Fibroblast of skin of scalp (primary cell): ENCODE results near the gene POLG.

ENCODE experiments used
- DNase-seq: peaks from one replicate; pipeline ENCODE4 v3.0.0-alpha.2; 2013

The POLG gene

DNA sequence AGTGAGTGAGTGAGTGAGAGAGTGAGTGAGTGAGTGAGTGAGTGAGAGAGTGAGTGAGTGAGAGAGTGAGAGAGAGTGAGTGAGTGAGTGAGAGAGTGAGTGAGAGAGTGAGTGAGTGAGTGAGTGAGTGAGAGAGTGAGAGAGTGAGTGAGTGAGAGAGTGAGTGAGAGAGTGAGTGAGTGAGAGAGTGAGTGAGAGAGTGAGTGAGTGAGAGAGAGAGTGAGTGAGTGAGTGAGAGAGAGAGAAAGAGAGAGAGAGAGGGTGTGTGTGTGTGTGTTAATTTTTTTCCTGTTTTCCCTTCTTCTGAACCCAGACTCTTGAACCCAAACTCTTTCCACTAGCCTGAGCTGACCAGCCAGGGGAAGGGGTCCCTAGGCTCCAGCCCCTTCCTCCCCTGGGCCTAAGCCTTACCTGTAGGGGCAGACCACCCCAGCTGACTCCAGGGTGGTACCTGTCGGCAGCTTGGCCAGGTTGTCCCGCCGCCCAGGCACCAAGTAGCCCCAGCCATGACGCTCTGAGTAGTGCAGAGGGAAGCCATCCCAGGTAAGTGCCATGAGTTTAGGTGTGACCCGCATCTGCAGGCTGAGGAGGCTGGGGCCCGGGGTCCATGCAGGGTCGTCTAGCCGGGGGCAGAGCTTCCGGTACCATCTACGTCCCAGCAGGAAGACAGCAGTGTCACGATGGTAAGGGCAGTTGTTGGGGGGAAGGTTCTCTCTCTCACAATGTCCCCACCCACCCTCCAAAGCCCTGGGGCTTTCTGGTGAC is 9.4 kb downstream of the POLG start:
- no peak for DNase-seq

GRCh38 chr15:89323825-89324224 is 10.8 kb downstream of the POLG start:
- no peak for DNase-seq

DNA sequence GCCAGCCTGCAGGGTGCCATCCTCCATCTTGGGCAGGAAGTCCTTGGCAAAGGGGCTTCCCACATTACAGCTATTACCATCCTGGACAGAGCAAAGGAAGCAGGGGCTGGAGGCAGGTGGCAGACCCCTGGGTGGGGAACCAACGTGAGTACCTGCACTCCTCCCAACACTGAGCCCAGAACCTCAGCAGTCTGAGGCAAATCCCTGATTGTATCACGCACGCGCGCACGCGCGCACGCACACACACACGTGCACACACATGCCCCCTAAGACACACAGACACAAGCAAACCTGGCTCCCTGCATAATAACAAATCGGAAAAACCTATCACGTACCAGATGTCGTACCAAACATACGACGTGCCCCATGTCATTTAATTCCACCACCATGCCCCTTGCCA is 11.8 kb downstream of the POLG start:
- DNase-seq, result no peak

- no peak for DNase-seq
These were observed 12.9 kb downstream of the POLG start for GRCh38 chr15:89321521-89322410.

GRCh38 chr15:89320200-89320599 is 14.4 kb downstream of the POLG start:
- DNase-seq, result no peak

DNA sequence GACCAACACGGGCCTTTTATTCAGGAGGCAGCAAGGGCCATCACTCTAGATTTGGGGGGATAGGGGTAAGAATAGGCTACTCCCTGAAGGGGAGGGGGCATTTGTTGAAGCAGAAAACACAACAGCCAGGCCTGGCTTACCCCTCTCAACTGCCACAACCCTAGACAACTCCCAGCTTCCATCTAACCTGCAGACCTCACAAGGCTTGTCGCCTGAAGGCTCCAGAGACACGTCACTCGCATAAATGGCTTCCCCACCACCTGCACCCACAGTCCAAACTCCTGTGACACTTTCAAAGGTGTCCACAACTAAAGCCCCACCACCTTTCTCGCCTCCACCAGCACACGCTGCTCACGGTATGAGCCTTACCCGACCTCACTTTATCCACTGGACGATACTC is 14.9 kb downstream of the POLG start:
- no peak for DNase-seq

DNA sequence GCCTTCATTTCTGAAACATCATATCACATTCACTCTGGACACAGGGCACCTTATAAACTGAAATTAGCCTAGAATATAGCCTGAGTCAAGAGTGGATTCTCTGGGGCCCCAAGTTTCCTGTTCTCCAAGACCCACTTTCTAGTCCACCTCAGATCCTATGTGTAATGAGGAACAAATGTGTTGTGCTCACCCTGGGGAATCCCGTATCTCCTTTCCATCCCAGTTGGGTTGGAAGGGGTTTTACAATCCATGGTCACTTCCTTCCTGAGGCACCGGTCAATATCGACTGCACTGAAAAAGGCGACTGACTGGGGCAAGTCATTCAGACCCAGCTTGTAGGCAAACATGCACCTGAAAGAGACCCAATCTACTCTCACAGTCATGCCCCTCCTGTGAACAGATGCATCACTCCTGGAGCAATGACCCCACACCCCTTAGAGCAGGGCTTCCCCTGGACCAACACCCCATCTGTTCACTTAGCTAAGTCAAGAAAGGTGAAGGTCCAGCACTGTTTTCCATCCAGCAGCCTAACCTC is 17.4 kb downstream of the POLG start:
- no peak for DNase-seq

- no peak for DNase-seq
These were observed 18.1 kb downstream of the POLG start for GRCh38 chr15:89316504-89316903.

GRCh38 chr15:89315375-89315929 is 19.2 kb downstream of the POLG start:
- DNase-seq, result no peak

DNA sequence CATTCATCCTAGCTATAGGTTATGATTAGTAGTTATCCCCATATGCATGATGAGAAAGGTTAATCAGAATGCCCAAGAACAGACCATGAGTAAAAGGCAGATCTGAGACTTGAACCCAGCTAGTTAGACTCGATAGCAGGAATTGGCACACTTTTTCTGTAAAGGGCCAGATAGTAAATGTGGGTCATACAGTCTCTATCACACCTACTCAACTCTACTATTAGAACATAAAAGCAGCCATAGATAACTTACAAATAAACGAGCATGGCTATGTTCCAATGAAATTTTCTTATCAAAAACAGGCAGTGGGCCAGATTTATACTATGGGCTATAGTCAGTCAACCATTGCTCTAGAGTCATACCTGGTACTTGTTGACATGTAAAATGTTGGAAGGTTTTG is 24.6 kb downstream of the POLG start:
- no peak for DNase-seq

DNA sequence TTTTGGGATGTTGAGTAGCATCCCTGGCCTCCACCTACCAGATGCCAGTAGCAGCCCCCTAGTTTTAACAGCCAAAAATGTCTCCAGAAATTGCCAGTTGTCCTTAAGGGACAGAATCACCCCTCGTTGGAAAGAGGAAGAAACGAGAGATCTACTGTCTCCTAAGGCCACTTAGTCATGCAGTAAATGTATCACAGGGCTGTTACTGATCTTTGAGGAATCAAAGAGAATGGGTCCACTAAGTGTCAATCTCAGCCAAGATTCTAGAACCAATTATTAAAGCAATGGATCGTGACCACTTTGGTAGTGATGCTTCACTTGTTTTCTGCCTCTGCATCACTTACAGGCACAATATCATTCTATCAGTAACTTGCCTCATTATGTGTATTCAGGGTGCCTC is 26.4 kb downstream of the POLG start:
- DNase-seq, result no peak

DNA sequence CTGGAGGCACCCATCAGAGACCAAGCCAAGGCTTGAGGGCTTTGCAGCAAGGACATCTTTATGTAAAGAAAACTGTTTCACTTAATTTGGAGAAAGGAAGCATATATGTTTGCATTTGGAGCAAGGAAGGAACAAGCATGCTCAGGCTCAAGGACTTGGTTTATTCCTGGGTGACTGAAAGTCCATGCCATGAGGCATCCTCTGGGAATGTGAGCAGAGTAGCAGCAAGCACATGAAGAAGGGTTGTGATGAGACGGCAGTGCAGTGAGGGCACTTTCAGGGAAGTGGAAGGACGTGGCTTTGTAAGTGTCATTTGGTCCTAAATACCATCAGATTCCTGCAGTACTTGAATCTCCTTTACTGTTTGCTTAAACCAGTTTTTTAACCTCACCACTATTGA is 26.8 kb downstream of the POLG start:
- peak; percentile 44 for DNase-seq

DNA sequence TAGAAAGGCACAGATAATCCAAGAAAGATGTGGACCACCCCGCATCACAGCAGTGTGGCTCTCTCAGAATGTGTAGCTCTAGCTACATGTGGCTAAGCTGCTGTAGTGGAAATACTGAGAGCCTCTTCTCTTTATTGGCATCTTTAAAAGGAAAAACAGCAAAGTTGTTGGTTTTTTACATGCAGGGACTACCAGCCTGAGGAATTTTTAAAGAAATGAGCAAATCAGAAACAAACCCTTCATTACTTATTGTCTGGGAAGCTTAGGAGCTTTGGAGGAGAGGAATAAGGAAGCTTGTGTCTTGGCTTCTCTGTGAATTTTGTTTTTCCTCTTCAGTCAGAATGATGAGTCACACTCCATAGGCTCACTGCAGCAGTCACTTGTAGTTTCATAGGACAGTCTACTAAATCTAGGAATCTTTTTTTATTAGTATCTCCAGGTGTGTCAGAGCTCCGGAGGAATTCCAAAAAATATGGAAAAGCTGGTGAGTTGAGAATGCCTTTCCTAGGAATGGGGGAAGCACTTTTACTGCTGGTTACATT is 27.5 kb downstream of the POLG start:
- DNase-seq, result peak; percentile 17

DNA sequence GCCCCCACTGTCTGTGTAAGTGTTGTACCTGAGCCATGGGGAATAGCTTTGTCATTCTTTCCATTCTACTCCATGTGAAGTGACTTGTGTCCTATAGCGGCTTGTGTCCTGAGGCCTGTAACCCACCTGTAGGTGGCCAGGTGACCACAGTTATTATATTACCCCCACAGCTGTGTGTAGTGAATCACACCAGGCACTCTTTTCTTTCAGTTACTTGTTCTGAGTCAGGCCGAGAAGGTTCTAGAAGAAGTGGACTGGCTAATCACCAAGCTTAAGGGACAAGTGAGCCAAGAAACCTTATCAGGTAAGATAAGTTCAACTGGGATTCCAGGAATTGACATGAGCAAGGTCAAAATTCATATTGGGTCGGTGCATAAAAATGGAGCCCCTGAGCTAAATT is 29.2 kb downstream of the POLG start:
- no peak for DNase-seq

- DNase-seq, result no peak
These were observed 30.6 kb downstream of the POLG start for GRCh38 chr15:89303986-89304385.

DNA sequence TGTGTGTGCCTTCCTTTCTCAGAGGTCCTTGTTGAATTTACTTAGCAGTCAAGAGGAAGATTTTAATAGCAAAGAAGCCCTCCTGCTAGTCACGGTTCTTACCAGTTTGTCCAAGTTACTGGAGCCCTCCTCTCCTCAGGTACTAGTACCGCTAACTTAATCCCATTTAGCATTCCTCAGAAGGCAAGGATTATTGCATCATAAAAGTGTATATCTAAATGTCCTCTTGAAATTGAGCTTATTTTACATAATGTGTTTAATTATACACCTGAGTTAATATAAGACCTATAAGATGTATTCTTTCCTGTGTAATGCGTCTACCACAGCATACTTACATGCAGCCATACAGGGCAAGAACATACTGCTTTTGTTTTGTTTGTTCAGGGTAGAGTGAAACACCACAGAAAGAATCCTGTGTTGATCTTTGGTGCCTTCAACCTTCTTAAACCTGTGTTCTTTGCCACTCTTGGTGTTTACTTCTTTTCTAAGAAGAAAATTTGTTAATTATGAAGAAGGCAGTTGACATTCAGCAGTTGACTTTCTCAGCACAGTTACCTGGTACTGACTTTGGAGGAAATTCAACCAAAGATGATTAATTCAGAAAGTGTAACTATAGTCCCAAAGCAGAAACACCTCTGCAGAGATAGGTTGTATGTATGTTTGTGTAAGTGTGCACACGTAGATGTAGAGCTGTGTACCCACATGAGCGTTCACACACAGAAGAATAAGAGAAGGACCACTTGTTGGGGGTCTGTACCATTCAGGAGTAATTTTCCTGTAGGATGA is 33.1 kb downstream of the POLG start:
- no peak for DNase-seq

DNA sequence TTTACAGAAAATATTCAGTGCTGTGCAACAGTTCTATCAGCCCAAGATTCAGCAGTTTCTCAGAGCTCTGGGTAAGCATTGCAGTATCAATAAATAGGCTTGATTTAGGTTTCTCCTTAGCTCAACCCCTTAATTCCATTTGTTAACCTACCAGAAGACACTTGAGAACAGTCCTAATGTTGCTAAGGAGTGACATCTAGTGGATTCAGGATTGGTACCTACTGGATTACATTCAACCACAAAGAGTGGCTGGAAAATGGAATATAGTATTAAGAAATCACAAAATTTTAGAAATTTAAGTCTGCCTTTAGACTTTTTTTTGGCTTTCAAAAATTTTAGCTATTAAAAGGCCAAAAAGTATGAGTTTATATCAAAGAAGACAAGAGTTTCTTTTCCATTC is 34.7 kb downstream of the POLG start:
- DNase-seq, result peak; percentile 34

DNA sequence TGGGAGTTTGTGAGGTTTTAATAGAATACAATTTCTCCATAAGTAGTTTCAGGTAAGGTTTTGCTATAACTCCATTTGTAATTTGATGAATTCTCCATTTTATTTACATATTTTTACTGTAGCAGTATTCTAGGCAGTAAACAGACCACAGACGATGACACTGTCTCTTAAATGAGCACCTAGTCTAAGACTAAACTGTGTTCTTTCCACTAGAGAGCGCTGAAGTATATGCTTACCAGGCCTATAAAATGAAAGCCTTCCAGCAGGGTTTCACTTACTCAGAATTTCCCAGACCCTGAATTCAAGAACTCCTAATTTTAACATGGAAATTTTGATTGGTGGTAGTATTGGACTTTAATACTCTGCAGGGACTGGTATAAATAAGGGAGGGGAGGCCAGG is 41.6 kb downstream of the POLG start:
- DNase-seq, result no peak

DNA sequence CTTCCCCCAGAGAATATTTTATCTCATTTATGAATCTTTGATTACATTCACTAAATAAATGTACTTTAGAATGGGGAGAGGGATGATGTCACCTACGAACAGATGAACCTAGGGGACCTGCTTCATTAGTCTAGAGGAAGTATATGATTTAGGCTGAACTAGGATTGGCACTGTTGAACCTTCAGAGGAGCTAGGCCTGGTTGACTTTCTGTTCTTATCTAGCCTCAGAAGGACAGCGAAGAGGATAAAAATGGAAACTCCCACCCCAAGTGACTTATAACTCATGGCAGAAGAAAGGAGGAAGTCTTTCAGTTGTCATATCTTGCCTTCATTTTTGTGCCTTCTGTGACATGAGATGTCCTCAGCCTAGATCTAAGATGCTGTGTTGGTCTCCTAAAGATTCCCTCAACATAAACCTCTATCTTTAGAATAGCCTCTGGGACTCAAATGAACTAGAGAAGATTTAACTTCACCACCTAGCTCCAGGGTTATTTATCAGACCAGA is 42.6 kb downstream of the POLG start:
- no peak for DNase-seq

DNA sequence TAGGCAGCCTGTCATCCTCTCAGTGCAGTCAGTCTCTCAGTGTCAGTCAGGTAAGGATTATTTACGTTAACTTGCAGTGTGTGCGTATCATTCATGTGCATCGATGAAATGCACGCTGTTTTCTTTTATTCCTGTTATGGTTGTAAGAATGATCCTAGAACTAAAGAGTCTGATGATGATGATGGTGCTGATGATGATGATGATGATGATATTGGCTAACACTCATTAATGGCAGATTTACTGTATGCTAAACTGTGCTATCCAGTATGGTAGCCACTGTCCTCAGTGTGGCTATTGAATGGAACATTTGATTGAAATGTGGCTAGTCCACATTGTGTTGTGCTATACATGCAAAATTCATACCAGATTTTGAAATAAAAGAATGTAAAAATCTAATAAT is 51.4 kb downstream of the POLG start:
- no peak for DNase-seq

DNA sequence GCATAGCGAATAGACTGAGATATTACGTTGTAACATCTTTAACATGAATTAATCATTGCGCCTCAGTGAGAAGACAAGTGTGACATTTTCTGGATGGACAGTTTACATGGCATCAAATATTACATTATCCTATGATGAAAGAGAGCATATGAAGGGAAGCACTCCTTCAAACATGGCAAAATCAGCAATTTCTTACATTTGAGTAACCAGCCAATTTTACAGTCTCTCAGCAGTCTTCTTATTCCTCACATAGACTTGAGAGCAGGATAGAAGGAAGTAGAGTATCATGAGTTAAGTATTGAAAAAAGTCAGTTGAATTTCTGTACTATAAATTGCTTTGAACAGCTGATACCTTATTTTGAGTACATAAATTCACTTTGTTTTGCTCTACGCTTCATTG is 52.0 kb downstream of the POLG start:
- no peak for DNase-seq

GRCh38 chr15:89278307-89278706 is 56.3 kb downstream of the POLG start:
- DNase-seq, result no peak
